GM06990 (cell line): Measurements from ENCODE around the gene NUP98.

Source experiments
- DNase-seq: peaks from one replicate; pipeline ENCODE4 v3.0.0-alpha.2; 2011; ENCODE audit not compliant: insufficient read length; ENCODE audit errors: extremely low read depth
- H3K27me3 ChIP-seq: replicated peaks from 2 replicates; pipeline ENCODE4 v1.6.0; 2011; ENCODE audit warnings: low read length; ENCODE audit not compliant: control insufficient read depth, insufficient read depth
- H3K36me3 ChIP-seq: 2 replicates; pipeline ENCODE4 v1.5.1; 2011; ENCODE audit warnings: low read length; ENCODE audit not compliant: control insufficient read depth, insufficient read depth
- H3K4me3 ChIP-seq: replicated peaks from 2 replicates; pipeline ENCODE4 v1.5.1; 2011; ENCODE audit warnings: low read depth, mild to moderate bottlenecking, control low read depth, low read length
- TF ChIP-seq, protein P1 (sequence below): IDR thresholded peaks from 2 replicates; pipeline ENCODE4 v1.5.1; 2011; ENCODE audit warnings: low read length, control low read depth, mild to moderate bottlenecking, inconsistent platforms; ENCODE audit not compliant: insufficient read depth, poor library complexity, severe bottlenecking

The NUP98 gene

DNA sequence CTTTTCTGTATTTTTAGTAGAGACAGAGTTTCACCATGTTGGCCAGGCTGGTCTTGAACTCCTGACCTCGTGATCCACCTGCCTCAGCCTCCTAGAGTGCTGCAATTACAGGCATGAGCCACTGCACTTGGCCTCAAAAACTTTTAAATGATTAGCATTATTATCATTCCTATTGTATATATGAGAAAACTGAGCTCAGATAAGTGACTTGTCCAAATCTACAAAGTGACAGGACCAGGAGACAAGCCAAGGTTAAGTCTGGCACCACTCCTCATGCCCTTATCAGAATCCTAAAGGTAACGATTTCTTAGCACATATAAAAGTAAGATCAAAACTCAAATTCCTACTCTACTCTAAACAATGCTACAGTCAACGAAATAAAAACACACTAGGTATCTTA, 94.0 kb downstream of the NUP98 start:
- H3K4me3 ChIP-seq: no peak overlapping the region
- H3K36me3 ChIP-seq: peaks cover 18% of the 10 kb centered on the region
- no peaks in the 10 kb centered on the region for H3K27me3 ChIP-seq
- TF ChIP-seq, protein P1, sequence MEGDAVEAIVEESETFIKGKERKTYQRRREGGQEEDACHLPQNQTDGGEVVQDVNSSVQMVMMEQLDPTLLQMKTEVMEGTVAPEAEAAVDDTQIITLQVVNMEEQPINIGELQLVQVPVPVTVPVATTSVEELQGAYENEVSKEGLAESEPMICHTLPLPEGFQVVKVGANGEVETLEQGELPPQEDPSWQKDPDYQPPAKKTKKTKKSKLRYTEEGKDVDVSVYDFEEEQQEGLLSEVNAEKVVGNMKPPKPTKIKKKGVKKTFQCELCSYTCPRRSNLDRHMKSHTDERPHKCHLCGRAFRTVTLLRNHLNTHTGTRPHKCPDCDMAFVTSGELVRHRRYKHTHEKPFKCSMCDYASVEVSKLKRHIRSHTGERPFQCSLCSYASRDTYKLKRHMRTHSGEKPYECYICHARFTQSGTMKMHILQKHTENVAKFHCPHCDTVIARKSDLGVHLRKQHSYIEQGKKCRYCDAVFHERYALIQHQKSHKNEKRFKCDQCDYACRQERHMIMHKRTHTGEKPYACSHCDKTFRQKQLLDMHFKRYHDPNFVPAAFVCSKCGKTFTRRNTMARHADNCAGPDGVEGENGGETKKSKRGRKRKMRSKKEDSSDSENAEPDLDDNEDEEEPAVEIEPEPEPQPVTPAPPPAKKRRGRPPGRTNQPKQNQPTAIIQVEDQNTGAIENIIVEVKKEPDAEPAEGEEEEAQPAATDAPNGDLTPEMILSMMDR: no peak
- no peak for DNase-seq

DNA sequence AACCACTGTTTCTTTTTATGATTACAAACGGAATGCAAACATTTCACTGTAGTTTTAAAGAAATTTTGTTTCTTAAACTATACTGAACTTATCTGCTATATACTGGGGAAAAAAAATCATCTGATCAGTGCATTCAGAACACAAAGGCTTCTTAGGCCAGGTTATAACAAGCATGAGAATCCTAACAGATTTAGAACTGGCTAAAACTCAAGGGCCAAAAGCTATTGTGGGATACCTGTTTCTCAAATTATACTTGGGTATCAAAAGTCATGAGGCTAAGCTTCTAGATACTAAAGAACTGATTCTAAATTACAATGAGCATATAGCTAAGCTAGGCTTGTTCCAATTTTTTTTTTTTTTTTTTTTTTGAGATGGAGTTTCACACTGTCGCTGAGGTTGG, 96.4 kb downstream of the NUP98 start:
- DNase-seq: no peak
- Histone ChIP-seq H3K36me3 (peaks cover 23% of the 10 kb centered on the region), H3K4me3 (no peak overlapping the region), H3K27me3 (no peaks in the 10 kb centered on the region)
- TF ChIP-seq, protein P1: no peak

DNA sequence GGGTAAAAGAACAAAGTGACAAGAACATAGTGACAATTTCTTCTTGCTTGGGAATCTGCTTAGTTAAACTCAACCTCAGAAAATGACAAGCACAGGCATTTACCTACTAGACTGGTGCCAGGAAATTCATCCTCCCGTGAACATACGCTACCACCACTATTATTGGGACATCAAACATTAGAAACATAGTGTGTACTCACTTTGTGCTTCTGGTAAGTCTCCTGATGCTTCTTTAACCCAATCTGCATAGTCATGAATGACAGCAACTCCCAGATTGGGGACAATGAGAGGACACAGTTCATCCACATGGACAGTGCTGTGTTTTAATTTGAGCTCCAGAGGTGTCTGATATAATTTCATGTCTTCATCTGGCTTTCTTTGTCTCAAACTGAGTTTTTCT, 96.9 kb downstream of the NUP98 start:
- Histone ChIP-seq H3K36me3 (peaks cover 24% of the 10 kb centered on the region), H3K4me3 (no peak overlapping the region), H3K27me3 (no peaks in the 10 kb centered on the region)
- DNase-seq: no peak
- TF ChIP-seq, protein P1: no peak

DNA sequence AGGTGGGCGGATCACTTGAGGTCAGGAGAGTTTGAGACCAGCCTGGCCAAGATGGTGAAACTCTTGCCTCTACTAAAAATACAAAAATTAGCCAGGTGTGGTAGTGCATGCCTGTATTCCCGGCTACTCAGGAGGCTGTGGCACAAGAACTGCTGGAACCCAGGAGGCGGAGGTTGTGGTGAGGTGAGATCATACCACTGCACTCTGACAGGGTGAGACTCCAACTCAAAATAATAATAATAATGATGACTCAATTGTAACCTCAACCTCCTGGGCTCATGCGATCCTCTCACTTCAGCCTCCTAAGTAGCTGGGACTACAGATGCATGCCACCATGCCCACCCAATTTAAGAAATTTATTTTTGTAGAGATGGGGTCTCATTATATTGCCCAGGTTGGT, 110.6 kb downstream of the NUP98 start:
- Histone ChIP-seq H3K36me3 (peaks cover 21% of the 10 kb centered on the region), H3K4me3 (no peak overlapping the region), H3K27me3 (no peaks in the 10 kb centered on the region)
- TF ChIP-seq, protein P1: no peak
- DNase-seq: no peak

DNA sequence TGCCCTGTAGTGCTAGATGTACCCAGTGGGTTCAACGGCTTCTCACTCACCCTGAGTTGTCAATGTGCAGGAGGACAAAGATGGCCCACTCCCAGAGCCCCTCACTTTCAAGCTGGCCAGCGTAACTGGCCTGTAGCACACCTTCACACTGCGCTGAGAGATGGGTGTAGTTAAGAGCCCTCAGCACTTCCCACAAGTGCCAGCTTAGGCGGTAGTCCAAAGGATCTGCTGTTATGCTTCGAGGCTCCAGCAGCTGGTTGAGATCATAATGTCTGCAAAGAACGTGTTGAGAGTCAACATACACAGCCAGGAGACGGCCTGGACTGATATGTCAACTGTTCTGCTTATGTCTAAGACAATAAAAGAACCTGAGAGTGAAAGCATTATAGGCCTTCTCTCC, 111.4 kb downstream of the NUP98 start:
- Histone ChIP-seq H3K4me3 (no peak overlapping the region), H3K36me3 (peaks cover 22% of the 10 kb centered on the region), H3K27me3 (no peaks in the 10 kb centered on the region)
- TF ChIP-seq, protein P1: no peak
- no peak for DNase-seq

DNA sequence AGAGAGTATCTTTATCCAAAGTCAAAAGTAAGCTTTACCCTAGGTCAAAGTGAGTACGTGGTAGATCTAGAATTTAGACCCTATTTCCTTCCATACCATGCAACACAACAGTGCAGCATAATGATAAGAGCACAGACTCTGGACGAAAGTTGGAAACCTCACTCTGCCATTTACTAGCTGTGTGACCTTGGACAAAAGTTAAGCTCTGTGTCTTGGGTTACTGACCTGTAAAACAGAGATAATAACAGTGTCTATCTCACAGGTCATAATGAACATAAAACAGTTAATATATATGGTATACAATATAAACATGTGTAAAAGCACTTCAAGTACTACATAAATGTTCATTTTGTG, 112.6 kb downstream of the NUP98 start:
- Histone ChIP-seq H3K4me3 (no peak overlapping the region), H3K36me3 (peaks cover 24% of the 10 kb centered on the region), H3K27me3 (no peaks in the 10 kb centered on the region)
- DNase-seq: no peak
- TF ChIP-seq, protein P1: no peak
